Tibial artery (tissue), 4 donors: ENCODE data around the gene PDLIM1.
A peak's percentile ranks its signal among the peaks of the same experiment; 100 is the strongest.

Experiments used
- DNase-seq, 2 donors: peaks; one replicate each; pipeline ENCODE4 v3.0.0-alpha.2; 2019
- H3K27ac ChIP-seq, 2 donors: fragments of 200-600 bp; sonication (generic) in 1 of 2; 1 replicate in 1 of 2; 2 replicates in 1 of 2; pipeline ENCODE4 v1.5.1; 2018 to 2019; ENCODE audit warnings: mild to moderate bottlenecking in 1 of 2
- H3K27me3 ChIP-seq, 2 donors: fragments of 200-600 bp; sonication (generic) in 1 of 2; one replicate each; pipeline versions ENCODE4 v1.5.1 to v1.6.0; 2016 to 2019
- H3K36me3 ChIP-seq, 3 donors: fragments of 200-600 bp; sonication (generic) in 2 of 3; one replicate each; pipeline ENCODE4 v1.5.1; 2016 to 2019; ENCODE audit warnings: mild to moderate bottlenecking in 2 of 3
- H3K4me1 ChIP-seq, 4 donors: fragments of 200-600 bp; sonication (generic) in 2 of 4; 1 replicate in 3 of 4; 2 replicates in 1 of 4; pipeline ENCODE4 v1.5.1; 2016 to 2019
- H3K4me3 ChIP-seq, 2 donors: fragments of 200-600 bp; sonication (generic) in 1 of 2; 1 replicate in 1 of 2; 2 replicates in 1 of 2; pipeline ENCODE4 v1.5.1; 2018 to 2019; ENCODE audit warnings: mild to moderate bottlenecking in 2 of 2
- H3K9me3 ChIP-seq, 3 donors: fragments of 200-600 bp; sonication (generic) in 1 of 3; one replicate each; pipeline ENCODE4 v1.5.1; 2016 to 2019
- intact Hi-C: fragments of 100-400 bp; cut with DNase I; formaldehyde crosslinking; loops from one replicate; pipeline ENCODE4 v1.15.0; 2023; ENCODE audit warnings: low total_unique reads
- TF ChIP-seq, protein P1 (sequence below), 2 experiments: fragments of 200-600 bp in 1 of 2; fragments of 450-650 bp in 1 of 2; IDR thresholded peaks; one replicate each; pipeline ENCODE4 v1.5.1; 2017 to 2019; ENCODE audit warnings: antibody characterized with exemption in 2 of 2, mild to moderate bottlenecking in 1 of 2, moderate library complexity in 1 of 2

PDLIM1 gene

DNA sequence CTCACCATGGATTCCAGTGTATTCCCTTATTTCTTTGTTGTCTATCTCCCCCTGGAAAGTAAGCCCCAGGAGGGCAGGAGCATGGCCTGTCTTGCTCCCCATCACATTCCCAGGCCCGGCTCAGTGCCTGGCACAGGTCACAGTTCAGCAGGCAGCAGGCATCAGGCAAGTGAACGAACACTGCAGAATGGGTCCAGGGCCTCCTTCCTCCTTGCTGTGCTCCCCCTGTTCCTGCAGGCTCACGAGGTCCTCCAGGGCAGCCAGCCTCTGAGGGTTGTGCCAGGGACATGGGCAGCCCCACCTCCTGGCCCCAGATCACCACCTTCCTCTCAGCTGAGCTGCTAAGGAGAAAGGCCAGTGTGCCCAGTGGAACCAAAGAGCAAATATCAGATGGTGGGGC is 41.8 kb downstream of the PDLIM1 start:
- peak overlapping the region; percentile 58 to 70 for H3K27ac ChIP-seq
- H3K36me3 ChIP-seq = peaks cover 16 to 31% (median 18%) of the 10 kb centered on the region in 3 donors
- intact Hi-C loops = loop anchor here (5.0 kb wide), 2 partner anchors 43 to 103 kb away; partner anchors contain the start of gene PDLIM1
- H3K27me3 ChIP-seq = no peaks in the 10 kb centered on the region
- TF ChIP-seq, protein P1, sequence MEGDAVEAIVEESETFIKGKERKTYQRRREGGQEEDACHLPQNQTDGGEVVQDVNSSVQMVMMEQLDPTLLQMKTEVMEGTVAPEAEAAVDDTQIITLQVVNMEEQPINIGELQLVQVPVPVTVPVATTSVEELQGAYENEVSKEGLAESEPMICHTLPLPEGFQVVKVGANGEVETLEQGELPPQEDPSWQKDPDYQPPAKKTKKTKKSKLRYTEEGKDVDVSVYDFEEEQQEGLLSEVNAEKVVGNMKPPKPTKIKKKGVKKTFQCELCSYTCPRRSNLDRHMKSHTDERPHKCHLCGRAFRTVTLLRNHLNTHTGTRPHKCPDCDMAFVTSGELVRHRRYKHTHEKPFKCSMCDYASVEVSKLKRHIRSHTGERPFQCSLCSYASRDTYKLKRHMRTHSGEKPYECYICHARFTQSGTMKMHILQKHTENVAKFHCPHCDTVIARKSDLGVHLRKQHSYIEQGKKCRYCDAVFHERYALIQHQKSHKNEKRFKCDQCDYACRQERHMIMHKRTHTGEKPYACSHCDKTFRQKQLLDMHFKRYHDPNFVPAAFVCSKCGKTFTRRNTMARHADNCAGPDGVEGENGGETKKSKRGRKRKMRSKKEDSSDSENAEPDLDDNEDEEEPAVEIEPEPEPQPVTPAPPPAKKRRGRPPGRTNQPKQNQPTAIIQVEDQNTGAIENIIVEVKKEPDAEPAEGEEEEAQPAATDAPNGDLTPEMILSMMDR (IDR thresholded peaks at IDR 0.05) = no peak
- no peak overlapping the region for H3K4me3 ChIP-seq
- no peaks in the 10 kb centered on the region for H3K9me3 ChIP-seq
- peak in 1 of 2 donors; percentile 78 for DNase-seq
- peaks cover 0 to 57% (median 38%) of the 10 kb centered on the region in 4 donors for H3K4me1 ChIP-seq

DNA sequence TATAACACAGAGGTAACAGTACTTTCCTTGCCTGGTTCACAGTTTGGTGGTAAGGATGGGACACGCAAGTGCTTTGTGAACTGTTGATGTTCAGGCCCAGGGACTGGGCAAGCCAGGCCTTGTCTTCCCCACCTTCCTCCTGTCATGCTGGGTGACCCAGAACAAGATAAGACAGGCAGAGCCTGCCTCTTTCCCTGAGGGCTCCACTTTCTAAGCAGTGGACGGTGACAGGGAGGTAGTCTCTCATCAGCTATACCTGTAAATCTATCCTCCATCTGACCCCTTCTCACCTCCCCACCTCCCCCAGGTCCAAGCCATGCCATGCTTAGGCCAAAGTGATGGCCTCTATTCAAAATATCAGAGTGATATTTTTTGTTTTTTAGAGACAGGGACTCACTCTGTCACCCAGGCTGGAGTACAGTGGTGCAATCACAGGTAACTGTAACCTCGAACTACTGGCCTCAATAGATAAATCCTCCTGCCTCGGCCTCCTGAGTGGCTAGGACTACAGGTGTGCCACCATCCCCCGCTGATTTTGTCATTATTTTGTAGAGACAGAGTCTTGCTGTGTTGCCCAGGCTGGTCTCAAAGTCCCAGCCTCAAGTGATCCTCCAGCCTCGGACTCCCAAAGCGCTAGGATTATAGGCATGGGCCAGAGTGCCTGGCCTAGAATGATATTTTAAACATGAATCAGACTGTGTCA is 42.8 kb downstream of the PDLIM1 start:
- TF ChIP-seq, protein P1 (IDR thresholded peaks at IDR 0.05) = no peak
- peak in 1 of 2 donors; percentile 28 for DNase-seq
- Histone ChIP-seq H3K4me1 (peaks cover 0 to 57% (median 38%) of the 10 kb centered on the region in 4 donors), H3K27ac (peak overlapping the region; percentile 58 to 70), H3K36me3 (peaks cover 16 to 37% (median 23%) of the 10 kb centered on the region in 3 donors), H3K4me3 (no peak overlapping the region), H3K9me3 (no peaks in the 10 kb centered on the region), H3K27me3 (no peaks in the 10 kb centered on the region)
- intact Hi-C loops = loop anchor here (5.0 kb wide), 2 partner anchors 44 to 104 kb away; partner anchors contain the start of gene PDLIM1

DNA sequence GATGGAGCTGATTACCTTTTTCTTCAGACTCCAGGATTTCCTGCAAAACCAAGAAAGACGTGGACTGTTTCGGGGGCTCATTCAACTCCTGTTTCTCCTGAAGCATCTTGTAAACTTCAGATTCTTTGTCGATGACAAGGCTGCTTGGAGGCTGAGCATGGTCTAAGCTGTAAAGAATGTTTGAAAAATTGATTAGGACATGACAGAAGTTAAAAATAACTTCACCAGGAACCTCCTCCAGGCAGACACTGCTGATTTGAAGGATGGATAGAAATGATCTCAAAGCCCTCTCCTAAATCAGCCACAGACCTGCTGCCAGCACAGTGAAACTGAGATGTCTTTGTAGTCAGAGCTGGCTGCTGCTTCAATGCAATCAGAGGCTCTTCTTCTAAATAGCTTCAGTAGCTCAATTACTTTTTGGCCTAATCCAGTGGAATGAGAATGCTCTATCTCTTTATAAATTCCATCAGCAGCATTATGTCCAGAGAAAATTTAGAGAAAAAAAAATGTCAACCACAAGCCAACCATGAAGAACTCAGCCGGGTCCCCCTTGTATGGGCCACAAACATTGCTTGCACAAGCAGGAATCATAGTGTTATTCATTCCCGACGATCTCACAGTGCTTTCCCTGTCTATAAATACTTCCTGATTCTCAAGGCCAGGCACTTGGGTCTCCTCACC is 43.5 kb downstream of the PDLIM1 start:
- intact Hi-C loops = loop anchor here (5.0 kb wide), 2 partner anchors 45 to 105 kb away; partner anchors contain the start of gene PDLIM1

DNA sequence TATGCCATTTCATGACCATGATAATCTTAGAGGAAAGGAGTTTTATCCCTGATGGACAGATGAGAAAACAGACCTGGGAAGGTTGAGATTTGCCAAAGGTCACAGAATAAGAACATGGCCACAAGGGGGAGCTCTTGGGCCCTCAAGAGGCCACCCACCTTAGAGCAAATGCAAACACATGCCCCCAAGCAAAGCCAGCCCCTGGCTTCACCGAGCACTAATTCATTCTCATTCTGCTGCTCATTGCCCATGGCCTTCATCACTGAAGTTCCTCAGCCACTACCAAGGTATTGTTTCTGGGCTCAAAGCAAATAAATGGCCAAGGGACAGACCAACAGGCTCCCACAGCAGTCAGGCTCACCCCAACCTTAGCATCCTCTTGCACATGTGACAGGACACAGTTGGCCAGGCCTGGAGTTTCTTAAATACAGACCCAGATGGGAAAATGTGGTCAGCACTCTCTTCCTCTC is 44.2 kb downstream of the PDLIM1 start:
- Histone ChIP-seq H3K4me3 (no peak overlapping the region), H3K27ac (peak overlapping the region; percentile 58 to 70), H3K4me1 (peaks cover 0 to 55% (median 41%) of the 10 kb centered on the region in 4 donors), H3K36me3 (peaks cover 16 to 43% (median 36%) of the 10 kb centered on the region in 3 donors), H3K27me3 (no peaks in the 10 kb centered on the region), H3K9me3 (no peaks in the 10 kb centered on the region)
- DNase-seq = peak; percentile 74 to 80
- TF ChIP-seq, protein P1 (IDR thresholded peaks at IDR 0.05) = peak; percentile 78 to 79
- intact Hi-C loops = loop anchor here (5.0 kb wide), 2 partner anchors 46 to 106 kb away; partner anchors contain the start of gene PDLIM1

More for the DNA sequence above, 43.5 kb downstream of the PDLIM1 start:
- H3K27ac ChIP-seq = peak overlapping the region; percentile 58 to 70
- peaks cover 16 to 37% (median 29%) of the 10 kb centered on the region in 3 donors for H3K36me3 ChIP-seq
- peaks cover 0 to 57% (median 40%) of the 10 kb centered on the region in 4 donors for H3K4me1 ChIP-seq
- TF ChIP-seq, protein P1 (IDR thresholded peaks at IDR 0.05) = no peak
- no peak for DNase-seq
- H3K9me3 ChIP-seq = no peaks in the 10 kb centered on the region
- H3K27me3 ChIP-seq = no peaks in the 10 kb centered on the region
- H3K4me3 ChIP-seq = no peak overlapping the region

DNA sequence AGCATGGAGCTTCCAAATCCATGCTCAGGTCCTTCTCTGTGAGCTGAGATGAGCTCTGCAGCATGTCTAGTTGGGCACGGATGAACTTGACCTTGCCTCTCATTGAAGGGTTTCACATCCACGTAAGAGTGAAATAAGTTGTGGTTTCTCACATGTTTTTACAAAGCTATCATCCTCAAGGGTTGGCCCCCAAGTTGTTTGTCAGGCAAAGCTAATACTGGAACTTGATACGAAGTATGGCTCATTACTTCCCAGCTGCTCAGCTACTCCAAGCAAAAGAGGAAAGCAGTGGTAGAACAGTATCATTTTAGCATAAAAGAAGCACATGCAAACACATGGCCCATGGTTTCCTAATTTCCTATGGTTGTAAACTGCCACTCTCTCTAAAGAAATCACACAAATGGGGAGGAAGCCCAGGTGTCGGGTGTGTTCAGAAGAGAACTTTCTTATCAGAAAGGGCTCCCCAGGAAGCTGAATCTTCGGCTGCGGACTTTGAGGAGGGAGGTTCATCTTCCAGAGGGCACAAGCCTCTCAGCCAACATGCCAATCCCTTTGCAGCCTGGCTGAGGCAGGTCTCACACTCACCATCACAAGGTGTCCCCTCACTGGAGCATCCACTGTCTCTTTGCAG is 45.3 kb downstream of the PDLIM1 start:
- peaks cover 0 to 49% (median 37%) of the 10 kb centered on the region in 4 donors for H3K4me1 ChIP-seq
- H3K4me3 ChIP-seq = no peak overlapping the region
- DNase-seq = peak in 1 of 2 donors; percentile 33
- H3K36me3 ChIP-seq = peaks cover 16 to 54% (median 47%) of the 10 kb centered on the region in 3 donors
- intact Hi-C loops = loop anchor here (5.0 kb wide), 2 partner anchors 47 to 107 kb away; partner anchors contain the start of gene PDLIM1
- TF ChIP-seq, protein P1 (IDR thresholded peaks at IDR 0.05) = no peak
- no peaks in the 10 kb centered on the region for H3K27me3 ChIP-seq
- no peaks in the 10 kb centered on the region for H3K9me3 ChIP-seq
- H3K27ac ChIP-seq = no peak overlapping the region
